ENCODE data around the gene CTCFL.

DNA sequence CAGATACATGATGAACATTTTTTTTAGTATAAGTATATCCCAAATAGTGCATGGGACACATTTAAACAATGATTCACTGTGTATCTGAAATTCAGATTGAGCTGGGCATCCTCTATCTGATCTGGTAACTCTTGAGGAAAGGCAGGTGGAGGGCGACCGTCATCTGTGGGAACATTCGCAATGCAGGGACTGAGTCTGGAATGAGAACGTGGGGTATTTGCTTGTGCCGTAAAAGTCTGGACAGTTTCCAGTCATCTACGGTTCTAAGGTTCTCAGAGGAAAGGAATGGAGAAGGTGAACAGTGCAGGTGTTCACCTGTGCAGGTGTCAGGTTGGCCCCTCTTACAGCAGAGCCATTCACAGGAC lies 22.6 kb downstream of the CTCFL start:
- TF ChIP-seq, protein P1, sequence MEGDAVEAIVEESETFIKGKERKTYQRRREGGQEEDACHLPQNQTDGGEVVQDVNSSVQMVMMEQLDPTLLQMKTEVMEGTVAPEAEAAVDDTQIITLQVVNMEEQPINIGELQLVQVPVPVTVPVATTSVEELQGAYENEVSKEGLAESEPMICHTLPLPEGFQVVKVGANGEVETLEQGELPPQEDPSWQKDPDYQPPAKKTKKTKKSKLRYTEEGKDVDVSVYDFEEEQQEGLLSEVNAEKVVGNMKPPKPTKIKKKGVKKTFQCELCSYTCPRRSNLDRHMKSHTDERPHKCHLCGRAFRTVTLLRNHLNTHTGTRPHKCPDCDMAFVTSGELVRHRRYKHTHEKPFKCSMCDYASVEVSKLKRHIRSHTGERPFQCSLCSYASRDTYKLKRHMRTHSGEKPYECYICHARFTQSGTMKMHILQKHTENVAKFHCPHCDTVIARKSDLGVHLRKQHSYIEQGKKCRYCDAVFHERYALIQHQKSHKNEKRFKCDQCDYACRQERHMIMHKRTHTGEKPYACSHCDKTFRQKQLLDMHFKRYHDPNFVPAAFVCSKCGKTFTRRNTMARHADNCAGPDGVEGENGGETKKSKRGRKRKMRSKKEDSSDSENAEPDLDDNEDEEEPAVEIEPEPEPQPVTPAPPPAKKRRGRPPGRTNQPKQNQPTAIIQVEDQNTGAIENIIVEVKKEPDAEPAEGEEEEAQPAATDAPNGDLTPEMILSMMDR (IDR thresholded peaks at IDR 0.05), result no peak
- TF ChIP-seq POLR2A (IDR thresholded peaks at IDR 0.05), result no peak
